ENCODE data around the gene SPAG7. TPM values are rescaled to one million over a fixed set of nuclear protein-coding genes. Genes with fewer than 3 reads are reported as not detected.
"Not testable (repeated sequence)": the region's sequence is repeated elsewhere in the genome, so short reads cannot be mapped to it uniquely, and the experiment has no call there.

Gene SPAG7
- total and polyA plus RNA-seq, 3 donors from 2014 or later = 54.9 to 79.5 (median 66.1) TPM

- TF ChIP-seq POLR2A (IDR thresholded peaks at IDR 0.05) (no peak), CTCF (IDR thresholded peaks at IDR 0.05) (no peak)
- WGBS, 2 donors = 91 to 94% methylated on average over 4 of the region's 4 CpGs
- no peak overlapping the region for H3K27ac ChIP-seq
- no peaks in the 10 kb centered on the region for H3K4me1 ChIP-seq
- intact Hi-C loops (cut with DNase I; ENCODE audit: low total_unique reads) = no loop called here
- H3K36me3 ChIP-seq (ENCODE audit: low read depth, missing control alignments) = no peaks in the 10 kb centered on the region
- no peaks in the 10 kb centered on the region for H3K27me3 ChIP-seq
- DNase-seq = no peak
- no peaks in the 10 kb centered on the region for H3K9me3 ChIP-seq
- no peak overlapping the region for H3K4me3 ChIP-seq
Measured at GRCh38 chr17:4921320-4921719, 46.3 kb downstream of the SPAG7 start.

GRCh38 chr17:4920351-4921048 is 47.1 kb downstream of the SPAG7 start:
- Histone ChIP-seq H3K4me1 (peaks cover 3% of the 10 kb centered on the region), H3K27ac (no peak overlapping the region), H3K27me3 (no peaks in the 10 kb centered on the region), H3K4me3 (no peak overlapping the region), H3K36me3 (ENCODE audit: low read depth, missing control alignments) (no peaks in the 10 kb centered on the region), H3K9me3 (no peaks in the 10 kb centered on the region)
- WGBS, 2 donors = 85 to 87% methylated on average over 9 to 10 of the region's 10 CpGs
- no peak for DNase-seq
- TF ChIP-seq CTCF (IDR thresholded peaks at IDR 0.05) (no peak), POLR2A (IDR thresholded peaks at IDR 0.05) (no peak)
- intact Hi-C loops (cut with DNase I; ENCODE audit: low total_unique reads) = no loop called here

- Histone ChIP-seq H3K36me3 (ENCODE audit: low read depth, missing control alignments) (no peaks in the 10 kb centered on the region), H3K9me3 (no peaks in the 10 kb centered on the region), H3K27me3 (no peaks in the 10 kb centered on the region), H3K4me3 (no peak overlapping the region), H3K4me1 (peaks cover 3% of the 10 kb centered on the region), H3K27ac (no peak overlapping the region)
- TF ChIP-seq CTCF (IDR thresholded peaks at IDR 0.05) (no peak), POLR2A (IDR thresholded peaks at IDR 0.05) (no peak)
- intact Hi-C loops (cut with DNase I; ENCODE audit: low total_unique reads) = no loop called here
- 71 to 73% methylated on average over 8 of the region's 8 CpGs for WGBS, 2 donors
- DNase-seq = no peak
Measured at GRCh38 chr17:4919511-4920047, 48.0 kb downstream of the SPAG7 start.

- intact Hi-C loops (cut with DNase I; ENCODE audit: low total_unique reads); H3K4me1 ChIP-seq; H3K4me3 ChIP-seq; H3K27me3 ChIP-seq; DNase-seq; H3K36me3 ChIP-seq (ENCODE audit: low read depth, missing control alignments); H3K9me3 ChIP-seq; H3K27ac ChIP-seq: not testable (repeated sequence)
- 75 to 82% methylated on average over 4 of the region's 4 CpGs for WGBS, 2 donors
Measured at GRCh38 chr17:4914551-4914950, 53.1 kb downstream of the SPAG7 start.

GRCh38 chr17:4913994-4914393 is 53.6 kb downstream of the SPAG7 start:
- Histone ChIP-seq H3K27me3 (no peaks in the 10 kb centered on the region), H3K27ac (no peak overlapping the region), H3K36me3 (ENCODE audit: low read depth, missing control alignments) (no peaks in the 10 kb centered on the region), H3K4me3 (no peak overlapping the region), H3K4me1 (peaks cover 8% of the 10 kb centered on the region), H3K9me3 (no peaks in the 10 kb centered on the region)
- WGBS, 2 donors = 82 to 86% methylated on average over 1 of the region's 1 CpG
- intact Hi-C loops (cut with DNase I; ENCODE audit: low total_unique reads) = no loop called here
- no peak for TF ChIP-seq CTCF (IDR thresholded peaks at IDR 0.05)
- no peak for TF ChIP-seq POLR2A (IDR thresholded peaks at IDR 0.05)
- peak; percentile 79 for DNase-seq

Small RNAs within 50 kb of the gene (microRNA-seq; reads per million reads assigned to microRNA genes)
- gene MIR6864 (ENCODE audit: borderline number of aligned reads in 2 of 2, borderline replicate concordance in 1 of 2) (0 reads per million in 2 donors), gene MIR6865 (ENCODE audit: borderline number of aligned reads in 2 of 2, borderline replicate concordance in 1 of 2) (0 reads per million in 2 donors)

Small RNAs within 50 kb of the gene (small RNA-seq; reads per million reads assigned to genes)
- 0 reads per million in 2 donors for gene MIR6864
- gene MIR6865 = 0 reads per million in 2 donors

Other genes with a start within 250 kb of the SPAG7 start
- 10 to 100 TPM; 28.7 to 33.7 TPM for gene MED11, start 236.4 kb downstream of the SPAG7 start, total RNA-seq
- 24.6 TPM for gene MED11, start 236.4 kb downstream of the SPAG7 start, polyA plus RNA-seq (ENCODE audit: insufficient read depth, low read depth, low replicate concordance)
- 10 to 100 TPM; 23.7 to 25.2 TPM for gene ZMYND15, start 228.0 kb downstream of the SPAG7 start, total RNA-seq
- 78.7 TPM for gene ZMYND15, start 228.0 kb downstream of the SPAG7 start, polyA plus RNA-seq (ENCODE audit: insufficient read depth, low read depth, low replicate concordance)
- 100 to 1,000 TPM in 1 of 2 donors, 10 to 100 TPM in 1; 53.0 to 172 TPM for gene CXCL16, start 227.9 kb downstream of the SPAG7 start, total RNA-seq
- 201 TPM for gene CXCL16, start 227.9 kb downstream of the SPAG7 start, polyA plus RNA-seq (ENCODE audit: insufficient read depth, low read depth, low replicate concordance)
- gene TM4SF5, start 195.9 kb downstream of the SPAG7 start, total RNA-seq = 1 to 10 TPM in 1 of 2 donors, not detected in 1; 1.5 TPM
- not detected for gene TM4SF5, start 195.9 kb downstream of the SPAG7 start, polyA plus RNA-seq (ENCODE audit: insufficient read depth, low read depth, low replicate concordance)
- gene VMO1, start 181.5 kb downstream of the SPAG7 start, total RNA-seq = 1 to 10 TPM in 1 of 2 donors, under 1 TPM in 1; 0.62 to 1.3 TPM
- 0.98 TPM for gene VMO1, start 181.5 kb downstream of the SPAG7 start, polyA plus RNA-seq (ENCODE audit: insufficient read depth, low read depth, low replicate concordance)
- gene GLTPD2, start 178.9 kb downstream of the SPAG7 start, total RNA-seq = not detected
- gene GLTPD2, start 178.9 kb downstream of the SPAG7 start, polyA plus RNA-seq (ENCODE audit: insufficient read depth, low read depth, low replicate concordance) = not detected
- gene PSMB6, start 171.7 kb downstream of the SPAG7 start, total RNA-seq = 100 to 1,000 TPM; 101 to 138 TPM
- gene PSMB6, start 171.7 kb downstream of the SPAG7 start, polyA plus RNA-seq (ENCODE audit: insufficient read depth, low read depth, low replicate concordance) = 191 TPM
- gene PLD2, start 160.7 kb downstream of the SPAG7 start, total RNA-seq = 10 to 100 TPM; 17.5 to 31.2 TPM
- 11.0 TPM for gene PLD2, start 160.7 kb downstream of the SPAG7 start, polyA plus RNA-seq (ENCODE audit: insufficient read depth, low read depth, low replicate concordance)
- 100 to 1,000 TPM; 135 to 142 TPM for gene MINK1, start 134.5 kb downstream of the SPAG7 start, total RNA-seq
- gene MINK1, start 134.5 kb downstream of the SPAG7 start, polyA plus RNA-seq (ENCODE audit: insufficient read depth, low read depth, low replicate concordance) = 77.4 TPM
- 1 to 10 TPM; 2.8 to 4.1 TPM for gene C17orf107, start 68.3 kb downstream of the SPAG7 start, total RNA-seq
- gene C17orf107, start 68.3 kb downstream of the SPAG7 start, polyA plus RNA-seq (ENCODE audit: insufficient read depth, low read depth, low replicate concordance) = 1.5 TPM
- gene CHRNE, start 64.7 kb downstream of the SPAG7 start, total RNA-seq = 1 to 10 TPM; 1.4 to 2.6 TPM
- gene CHRNE, start 64.7 kb downstream of the SPAG7 start, polyA plus RNA-seq (ENCODE audit: insufficient read depth, low read depth, low replicate concordance) = 1.4 TPM
- under 1 TPM; 0.12 to 0.47 TPM for gene GP1BA, start 35.5 kb downstream of the SPAG7 start, total RNA-seq
- gene GP1BA, start 35.5 kb downstream of the SPAG7 start, polyA plus RNA-seq (ENCODE audit: insufficient read depth, low read depth, low replicate concordance) = 0.88 TPM
- 10 to 100 TPM; 23.7 to 25.9 TPM for gene SLC25A11, start 27.8 kb downstream of the SPAG7 start, total RNA-seq
- gene SLC25A11, start 27.8 kb downstream of the SPAG7 start, polyA plus RNA-seq (ENCODE audit: insufficient read depth, low read depth, low replicate concordance) = 24.3 TPM
- gene RNF167, start 27.5 kb downstream of the SPAG7 start, total RNA-seq = 100 to 1,000 TPM; 110 to 111 TPM
- gene RNF167, start 27.5 kb downstream of the SPAG7 start, polyA plus RNA-seq (ENCODE audit: insufficient read depth, low read depth, low replicate concordance) = 211 TPM
- 100 to 1,000 TPM; 257 to 349 TPM for gene PFN1, start 19.3 kb downstream of the SPAG7 start, total RNA-seq
- 244 TPM for gene PFN1, start 19.3 kb downstream of the SPAG7 start, polyA plus RNA-seq (ENCODE audit: insufficient read depth, low read depth, low replicate concordance)
- 10 to 100 TPM; 16.4 to 17.2 TPM for gene ENO3, start 16.7 kb downstream of the SPAG7 start, total RNA-seq
- 29.9 TPM for gene ENO3, start 16.7 kb downstream of the SPAG7 start, polyA plus RNA-seq (ENCODE audit: insufficient read depth, low read depth, low replicate concordance)
- gene CAMTA2, start 19.9 kb upstream of the SPAG7 start, total RNA-seq = 10 to 100 TPM; 22.4 to 51.3 TPM
- gene CAMTA2, start 19.9 kb upstream of the SPAG7 start, polyA plus RNA-seq (ENCODE audit: insufficient read depth, low read depth, low replicate concordance) = 59.3 TPM
- 10 to 100 TPM; 32.6 to 53.0 TPM for gene INCA1, start 29.7 kb upstream of the SPAG7 start, total RNA-seq
- 64.4 TPM for gene INCA1, start 29.7 kb upstream of the SPAG7 start, polyA plus RNA-seq (ENCODE audit: insufficient read depth, low read depth, low replicate concordance)
- gene KIF1C, start 30.1 kb upstream of the SPAG7 start, total RNA-seq = 10 to 100 TPM; 51.1 to 54.1 TPM
- 79.9 TPM for gene KIF1C, start 30.1 kb upstream of the SPAG7 start, polyA plus RNA-seq (ENCODE audit: insufficient read depth, low read depth, low replicate concordance)
- 1 to 10 TPM in 1 of 2 donors, under 1 TPM in 1; 0.99 to 1.7 TPM for gene SLC52A1, start 67.6 kb upstream of the SPAG7 start, total RNA-seq
- gene SLC52A1, start 67.6 kb upstream of the SPAG7 start, polyA plus RNA-seq (ENCODE audit: insufficient read depth, low read depth, low replicate concordance) = 0.50 TPM
- 1 to 10 TPM; 6.4 to 7.2 TPM for gene ZFP3, start 110.7 kb upstream of the SPAG7 start, total RNA-seq
- 4.6 TPM for gene ZFP3, start 110.7 kb upstream of the SPAG7 start, polyA plus RNA-seq (ENCODE audit: insufficient read depth, low read depth, low replicate concordance)
- gene ZNF232, start 144.1 kb upstream of the SPAG7 start, total RNA-seq = 10 to 100 TPM in 1 of 2 donors, 1 to 10 TPM in 1; 8.6 to 21.7 TPM
- 14.4 TPM for gene ZNF232, start 144.1 kb upstream of the SPAG7 start, polyA plus RNA-seq (ENCODE audit: insufficient read depth, low read depth, low replicate concordance)
- 10 to 100 TPM; 25.1 to 50.4 TPM for gene USP6, start 148.2 kb upstream of the SPAG7 start, total RNA-seq
- 19.3 TPM for gene USP6, start 148.2 kb upstream of the SPAG7 start, polyA plus RNA-seq (ENCODE audit: insufficient read depth, low read depth, low replicate concordance)
- 10 to 100 TPM; 31.3 to 41.3 TPM for gene ZNF594, start 224.1 kb upstream of the SPAG7 start, total RNA-seq
- gene ZNF594, start 224.1 kb upstream of the SPAG7 start, polyA plus RNA-seq (ENCODE audit: insufficient read depth, low read depth, low replicate concordance) = 5.8 TPM